ENCODE measurements around the gene MINAR1.

- no peak for TF ChIP-seq POLR2A (IDR thresholded peaks at IDR 0.05)
- TF ChIP-seq CTCF (IDR thresholded peaks at IDR 0.05), result no peak
Observed at GRCh38 chr15:79451361-79451999, 19.3 kb downstream of the MINAR1 start.

All from testis (tissue), 2 donors.